Epidermal melanocyte (primary cell): ENCODE data around the gene PADI1.

Experiments
- DNase-seq: peaks from one replicate; pipeline ENCODE4 v3.0.0; 2011; ENCODE audit warnings: low spot score; ENCODE audit not compliant: insufficient read length

PADI1 gene

DNA sequence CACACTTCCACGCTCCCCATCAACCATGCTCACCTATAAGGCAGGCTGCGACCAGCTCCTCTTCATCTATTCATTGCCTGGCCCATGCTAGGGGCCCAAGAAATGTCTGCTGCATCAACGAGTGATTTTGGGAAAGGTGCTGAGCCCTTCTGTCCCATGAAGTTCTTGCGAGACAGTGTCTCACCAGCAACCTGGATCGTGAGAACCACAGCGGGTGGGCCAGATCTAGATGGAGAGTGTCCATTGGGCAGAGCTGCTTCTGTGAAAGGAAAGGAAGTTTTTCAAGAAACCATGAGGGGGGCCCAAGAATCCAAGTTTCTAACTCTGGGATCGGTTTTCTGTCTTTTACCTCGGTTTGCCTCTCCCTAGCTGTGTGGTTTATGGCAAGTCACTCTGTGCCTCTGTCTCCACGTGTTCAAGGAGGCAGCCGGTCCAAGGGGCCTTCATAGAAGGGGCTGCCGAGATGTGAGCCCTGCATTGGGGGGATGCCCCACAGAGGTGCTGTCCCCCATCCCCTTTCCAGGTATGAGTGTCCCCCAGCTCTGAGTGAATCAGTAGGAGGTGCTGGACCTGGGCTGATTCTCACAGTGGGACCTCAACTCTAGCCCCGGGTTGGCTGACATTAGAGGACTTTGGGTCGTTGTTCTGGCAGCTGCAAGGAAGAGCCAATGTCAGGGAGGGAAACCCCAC is 8.3 kb upstream of the PADI1 start:
- no peak for DNase-seq

DNA sequence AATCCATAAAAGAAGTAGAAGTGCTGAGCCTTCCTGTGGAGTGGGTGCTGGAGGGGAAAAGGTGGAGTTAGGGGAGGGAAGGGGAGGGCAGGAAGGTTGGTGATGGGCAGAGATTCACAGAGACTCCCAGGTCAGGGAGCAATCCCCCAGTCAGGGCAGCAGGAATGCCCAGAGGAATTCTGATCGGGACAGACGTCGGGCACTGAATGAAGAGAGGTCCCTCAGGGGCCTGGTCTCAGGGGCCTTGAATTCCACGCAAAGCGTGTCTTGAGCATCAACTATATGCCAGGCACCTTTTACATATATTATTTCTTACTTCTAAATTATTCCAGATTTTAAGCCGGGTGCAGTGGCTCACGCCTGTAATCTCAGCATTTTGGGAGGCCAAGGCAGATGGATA is 7.2 kb upstream of the PADI1 start:
- no peak for DNase-seq

DNA sequence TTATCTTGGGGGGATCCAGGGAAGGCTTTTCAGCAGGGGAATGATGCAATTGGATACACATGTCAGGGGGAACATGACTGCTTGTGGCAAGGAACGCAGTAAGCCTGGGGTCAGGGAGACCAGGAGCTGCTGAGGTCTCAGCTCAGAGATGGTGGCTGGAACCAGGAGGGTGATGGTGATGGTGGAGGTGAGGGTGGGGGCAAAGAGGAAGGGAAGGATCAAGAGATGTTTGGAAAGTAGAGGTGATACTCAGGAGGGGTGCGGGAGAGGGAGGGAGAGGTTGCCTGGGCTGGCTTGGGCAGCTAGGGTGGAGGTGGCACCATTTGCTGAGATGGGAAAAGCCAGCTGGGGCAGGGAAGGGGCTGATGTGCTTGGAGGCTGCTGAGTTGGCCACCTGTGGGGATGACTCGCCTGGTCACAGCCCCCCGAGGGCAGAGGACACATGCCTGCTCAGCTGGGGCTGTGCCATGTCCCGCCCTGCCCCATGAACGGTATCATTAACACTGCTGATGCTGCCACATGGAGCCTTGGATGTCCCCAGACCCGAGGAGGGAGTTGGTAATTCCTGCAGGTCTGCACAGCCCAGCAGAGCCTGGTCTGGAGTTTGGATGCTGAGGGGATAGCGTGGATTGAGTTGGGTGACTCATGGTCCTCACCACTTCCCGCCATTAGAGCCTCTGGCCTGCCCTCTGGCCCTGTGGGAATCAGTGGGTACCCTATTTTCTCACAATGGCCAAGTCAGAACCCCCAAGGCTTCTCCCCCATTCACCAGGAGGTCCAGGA is 6.3 kb upstream of the PADI1 start:
- no peak for DNase-seq

DNA sequence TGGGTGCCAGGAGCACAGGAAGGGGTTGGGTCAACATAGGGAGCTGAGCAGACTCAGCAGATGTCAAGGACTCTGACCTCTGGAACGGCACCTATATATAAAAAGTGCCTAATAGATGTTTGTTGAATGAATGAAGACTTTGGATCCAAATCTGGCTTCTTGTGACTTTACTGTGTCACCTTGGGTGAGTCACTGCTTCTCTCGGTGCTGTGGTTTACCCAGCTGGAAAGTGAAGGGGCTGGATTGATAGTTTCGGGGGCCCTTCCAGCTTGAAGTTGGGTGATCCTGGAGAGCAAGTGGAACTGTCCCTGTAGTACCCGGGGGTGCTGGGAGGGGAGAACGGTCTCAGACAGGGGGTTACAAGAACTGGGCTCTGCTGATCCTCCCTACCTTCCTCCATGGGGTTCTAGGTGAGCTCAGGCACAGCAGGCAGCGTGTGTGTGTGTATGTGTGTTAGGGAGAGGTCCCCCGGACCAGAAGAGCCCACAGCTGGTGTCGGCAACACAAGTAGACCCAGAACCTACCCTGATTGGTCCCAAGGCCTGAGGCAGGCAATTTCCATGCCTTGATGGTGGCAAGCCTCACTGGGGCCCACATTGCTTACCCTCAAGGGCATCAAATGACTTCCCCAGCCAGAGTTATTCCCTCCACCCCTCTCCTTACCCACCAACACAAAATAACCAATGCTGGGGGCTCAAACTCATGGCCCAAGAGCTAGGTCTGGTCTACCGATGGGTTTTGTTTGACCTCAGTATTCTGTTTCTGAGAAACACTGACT is 5.5 kb upstream of the PADI1 start:
- no peak for DNase-seq

DNA sequence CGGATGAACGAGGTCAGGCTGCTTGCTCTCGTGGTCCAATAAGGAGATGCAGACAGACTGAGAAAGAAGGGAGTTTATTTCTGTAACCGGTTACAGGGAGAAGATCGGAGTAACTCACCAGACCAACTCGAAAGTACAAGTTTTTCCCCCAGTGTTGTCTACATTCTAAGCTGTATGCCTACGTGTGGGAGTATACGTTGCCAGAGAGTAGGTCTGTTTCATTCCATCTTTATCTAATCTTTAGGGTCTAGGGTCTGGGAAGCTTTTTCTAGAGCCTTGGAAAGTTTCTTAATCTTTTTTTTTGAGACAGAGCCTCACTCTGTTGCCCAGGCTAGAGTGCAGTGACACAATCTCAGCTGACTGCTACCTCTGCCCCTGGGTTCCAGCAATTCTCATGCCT is 4.7 kb upstream of the PADI1 start:
- DNase-seq: no peak

DNA sequence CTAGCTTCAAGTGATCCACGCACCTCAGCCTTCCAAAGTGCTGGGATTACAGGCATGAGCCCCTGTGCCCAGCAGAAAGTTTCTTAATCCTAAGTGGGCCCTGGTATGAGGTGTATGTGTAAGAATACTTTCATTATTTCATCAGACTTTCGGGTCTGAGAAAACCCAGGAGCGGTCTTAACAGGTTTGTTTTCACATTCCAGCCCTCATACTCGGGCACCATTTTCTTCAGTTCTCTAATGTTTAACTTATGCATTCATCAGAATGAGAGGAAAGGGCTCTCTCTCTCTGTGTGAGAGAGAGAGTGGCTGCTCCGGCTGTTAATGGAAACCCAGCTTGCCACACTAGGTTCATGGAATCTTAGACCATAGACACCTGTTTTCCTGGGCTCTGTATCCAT is 4.2 kb upstream of the PADI1 start:
- no peak for DNase-seq

DNA sequence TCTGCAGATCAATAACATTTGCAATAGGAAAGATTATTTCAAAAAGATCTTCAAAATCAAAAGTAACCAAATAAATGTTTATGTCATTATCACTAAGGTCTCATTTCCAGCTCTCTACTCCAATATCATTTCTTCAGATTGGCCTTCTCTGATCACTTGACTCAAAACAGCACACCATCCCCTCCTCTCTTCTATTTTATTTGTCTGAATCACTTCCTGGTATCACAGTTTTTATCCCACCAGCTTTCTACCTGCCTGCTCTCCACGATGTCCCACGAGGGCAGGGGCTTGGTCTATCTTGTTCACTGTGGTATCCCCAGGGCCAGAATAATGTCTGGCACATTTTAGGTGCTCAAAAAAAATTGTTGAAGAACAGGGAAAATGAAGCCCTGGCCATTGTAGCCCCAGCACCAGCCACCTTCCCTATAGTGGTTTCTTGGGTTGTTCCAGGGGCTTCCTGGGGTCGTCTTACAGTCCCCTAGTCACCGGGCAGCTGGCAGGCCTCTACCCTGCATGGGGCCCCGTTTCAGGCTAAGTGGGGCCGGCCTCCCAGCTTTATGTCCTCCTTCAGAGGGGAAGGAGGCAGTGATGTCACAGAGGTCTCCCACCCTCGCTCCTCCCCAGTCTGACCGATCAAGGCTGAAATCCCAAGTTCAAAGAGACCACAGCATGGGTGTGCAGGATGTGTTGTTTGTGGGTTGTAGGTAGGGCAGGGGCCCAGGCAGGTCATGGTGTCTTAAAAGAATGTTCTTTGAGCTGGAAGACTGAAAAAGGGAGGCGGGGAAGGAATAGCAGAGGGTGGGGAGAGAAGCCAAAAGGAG is 3.5 kb upstream of the PADI1 start:
- DNase-seq: no peak

DNA sequence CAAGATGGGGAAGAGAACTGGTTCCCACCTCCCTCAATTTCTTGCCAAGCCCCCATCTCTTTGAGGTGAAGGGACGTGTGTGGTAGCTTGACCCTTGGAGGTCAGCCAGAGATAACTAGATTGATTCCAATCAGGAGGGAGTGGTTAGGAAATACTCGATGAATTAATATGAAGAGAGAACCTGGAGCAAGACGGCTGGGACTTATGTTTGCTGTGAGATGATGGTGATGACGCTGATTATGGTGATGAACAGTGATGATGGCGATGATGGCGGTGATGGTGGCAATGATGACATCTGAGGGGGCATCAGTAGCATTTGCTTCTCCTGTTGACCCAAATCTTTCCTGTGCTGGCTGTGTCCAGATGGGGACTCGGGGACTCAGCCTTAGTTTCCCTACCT is 724 bp downstream of the PADI1 start:
- DNase-seq: no peak

DNA sequence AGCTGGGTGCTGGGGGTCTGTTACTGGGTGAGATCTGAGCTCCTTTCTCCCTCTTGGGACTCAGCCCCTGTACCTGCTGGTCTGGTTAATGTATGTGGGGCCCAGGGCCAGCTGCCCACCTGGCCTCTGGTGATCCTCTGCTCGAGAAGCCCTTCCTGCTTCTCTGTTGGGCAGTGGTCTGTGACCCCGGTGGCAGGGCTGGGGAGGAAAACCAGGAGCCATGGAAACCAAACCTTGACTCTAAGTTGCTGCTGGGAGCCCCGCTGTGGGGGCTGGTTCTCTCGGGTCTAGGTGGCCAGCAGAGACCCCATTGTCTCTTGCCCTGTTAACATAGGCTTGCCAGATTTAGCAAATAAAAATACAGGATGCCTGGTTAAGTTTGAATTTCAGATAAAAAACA is 1.3 kb downstream of the PADI1 start:
- DNase-seq: no peak

DNA sequence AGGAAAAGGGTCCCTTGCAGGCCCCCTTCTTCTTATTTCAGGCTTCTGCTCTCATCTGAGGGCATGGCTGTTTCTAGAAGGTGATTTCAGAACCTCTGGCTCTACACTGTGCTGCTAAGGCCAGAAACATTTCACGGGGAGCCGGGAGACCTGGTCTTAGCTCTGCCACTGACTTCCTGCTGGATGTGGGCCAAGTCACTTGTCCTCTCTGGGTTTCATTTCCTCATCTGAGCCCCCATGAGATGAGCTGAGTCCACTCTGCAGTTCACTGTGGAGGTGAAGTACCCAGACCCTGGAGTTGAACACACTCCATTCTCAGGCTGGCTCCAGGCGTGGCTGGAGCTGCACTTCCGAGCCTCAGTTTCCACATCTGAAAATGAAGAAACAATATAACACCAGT is 2.1 kb downstream of the PADI1 start:
- DNase-seq: no peak

DNA sequence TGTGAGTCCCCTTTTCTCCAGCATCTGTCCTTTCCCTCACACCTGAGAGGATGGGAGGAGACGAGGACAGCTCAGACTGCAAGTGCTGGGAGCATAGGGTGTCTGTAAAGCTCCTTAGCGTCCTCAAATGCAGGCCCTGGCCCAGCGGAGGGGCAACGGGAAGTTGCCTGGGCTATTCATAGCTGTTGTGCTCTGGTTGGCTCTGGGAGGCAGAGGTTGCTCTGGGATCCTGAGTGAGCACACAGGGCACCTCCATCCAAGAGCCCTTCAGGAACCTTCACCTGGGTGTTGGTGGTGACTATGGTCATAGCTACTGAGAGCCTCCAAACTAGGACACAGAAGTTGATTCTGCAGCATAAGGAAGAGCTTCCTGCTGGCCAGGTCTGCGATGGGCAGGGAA is 2.6 kb downstream of the PADI1 start:
- DNase-seq: no peak

DNA sequence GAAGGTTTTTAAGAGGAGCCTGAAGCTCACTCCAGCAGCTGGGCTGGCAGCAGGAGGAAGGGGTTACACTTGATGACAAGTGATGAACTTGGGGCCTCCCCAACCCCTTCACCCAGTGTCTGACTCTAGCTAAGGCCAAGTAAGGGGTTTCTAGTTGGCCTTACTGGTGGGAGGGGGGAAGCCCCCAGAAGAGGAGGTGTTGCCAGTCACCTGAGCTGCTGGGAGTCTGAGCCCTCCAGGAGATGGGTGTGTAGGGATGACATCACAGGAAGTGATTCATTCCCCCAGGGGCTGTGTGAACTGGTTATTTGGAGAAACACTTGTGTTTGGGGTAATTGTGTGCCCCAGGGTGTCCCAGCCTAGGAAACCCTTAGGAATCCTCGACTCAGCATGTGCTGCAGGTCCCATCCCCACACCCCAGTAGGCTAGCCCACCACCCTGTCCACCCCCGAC is 3.1 kb downstream of the PADI1 start:
- no peak for DNase-seq

DNA sequence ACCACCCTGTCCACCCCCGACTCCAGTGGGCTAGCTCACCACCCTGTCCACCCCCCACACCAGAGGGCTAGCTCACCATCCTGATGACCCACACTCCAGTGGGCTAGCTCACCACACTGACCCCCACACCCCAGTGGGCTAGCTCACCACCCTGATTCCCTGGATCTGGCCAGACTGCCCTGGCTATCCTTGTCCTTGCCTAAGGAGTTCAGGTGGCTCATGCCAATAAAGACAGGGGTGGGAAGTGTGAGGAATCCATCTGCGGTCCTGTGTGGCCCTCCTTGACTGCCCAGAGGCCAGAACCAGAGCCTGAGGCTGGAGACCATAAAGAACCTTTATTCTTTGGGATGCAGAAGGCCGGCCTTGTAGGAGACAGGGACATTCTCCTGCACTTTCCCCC is 3.6 kb downstream of the PADI1 start:
- DNase-seq: no peak

DNA sequence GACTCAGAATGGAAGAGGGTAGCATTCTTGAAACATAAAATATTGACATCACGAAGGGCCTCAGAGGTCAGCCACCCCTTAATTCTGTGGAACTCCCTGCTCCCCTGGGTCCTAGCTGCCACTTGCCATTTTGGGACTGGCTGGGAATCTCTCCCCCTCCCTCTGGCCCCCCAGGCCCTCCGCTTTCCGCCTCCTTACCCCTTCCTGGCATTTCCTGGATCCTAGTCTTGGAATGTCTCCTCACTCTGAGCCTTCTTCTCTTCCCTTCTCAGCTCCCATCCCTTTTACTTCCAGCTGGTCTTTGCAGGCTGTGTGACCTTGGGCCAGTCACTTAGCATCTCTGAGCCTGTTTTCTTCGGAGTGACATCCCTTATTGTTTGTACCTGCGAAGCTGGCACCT is 4.5 kb downstream of the PADI1 start:
- no peak for DNase-seq

DNA sequence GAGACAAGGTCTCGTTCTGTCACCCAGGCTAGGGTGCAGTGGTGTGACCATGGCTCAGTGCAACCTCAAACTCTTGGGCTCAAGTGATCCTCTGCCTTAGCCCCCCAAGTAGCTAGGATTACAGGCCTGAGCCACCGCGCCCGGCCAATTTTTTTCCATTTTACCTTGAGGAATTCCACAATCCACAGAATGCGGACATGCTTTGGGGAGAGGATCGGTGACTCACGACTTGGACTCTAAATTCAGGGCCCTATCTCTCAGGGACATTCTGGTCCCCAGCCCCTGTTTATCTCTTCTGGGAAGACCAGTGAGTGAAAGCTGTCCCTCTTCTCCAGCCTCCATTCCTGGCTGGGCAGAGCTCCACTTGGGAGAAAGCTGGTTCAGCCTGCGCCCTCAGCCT is 5.2 kb downstream of the PADI1 start:
- no peak for DNase-seq

DNA sequence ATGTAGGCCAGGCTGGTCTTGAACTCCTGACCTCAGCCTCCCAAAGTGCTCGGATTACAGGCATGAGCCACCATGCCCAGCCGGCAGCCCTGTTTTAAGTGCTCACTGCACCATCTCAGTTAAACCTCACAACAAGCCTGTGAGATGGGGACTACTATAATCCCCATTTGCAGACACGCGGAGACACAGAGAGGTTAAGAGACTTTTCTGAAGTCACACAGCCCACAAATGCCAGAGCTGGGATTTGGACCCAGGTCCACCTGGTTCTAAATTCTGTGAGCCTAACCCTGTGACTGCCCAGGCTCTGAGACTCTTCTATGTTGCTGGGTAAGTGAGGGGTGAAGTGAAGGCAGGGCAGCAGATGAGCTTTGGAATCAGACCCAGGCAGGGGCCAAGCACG is 6.4 kb downstream of the PADI1 start:
- no peak for DNase-seq

DNA sequence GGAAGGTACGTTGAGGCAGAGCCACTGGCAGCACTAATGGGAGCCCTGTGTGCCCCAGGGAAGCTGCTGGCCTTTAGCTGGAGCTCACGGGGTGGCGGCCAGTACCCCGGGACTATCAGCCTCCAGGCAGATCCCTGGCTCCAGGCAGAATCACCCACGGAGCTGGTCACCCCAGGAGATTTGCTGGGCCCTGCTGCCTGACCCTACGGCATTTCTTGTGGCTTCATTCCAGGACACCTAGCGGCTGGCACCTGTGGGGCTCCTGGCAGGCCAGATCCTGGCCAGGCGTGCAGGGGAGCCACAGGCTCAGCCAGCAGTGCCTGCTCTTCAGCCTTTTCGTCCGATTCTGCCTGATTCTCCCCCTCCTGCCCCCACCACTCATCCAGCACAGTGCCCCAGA is 7.1 kb downstream of the PADI1 start:
- DNase-seq: no peak

DNA sequence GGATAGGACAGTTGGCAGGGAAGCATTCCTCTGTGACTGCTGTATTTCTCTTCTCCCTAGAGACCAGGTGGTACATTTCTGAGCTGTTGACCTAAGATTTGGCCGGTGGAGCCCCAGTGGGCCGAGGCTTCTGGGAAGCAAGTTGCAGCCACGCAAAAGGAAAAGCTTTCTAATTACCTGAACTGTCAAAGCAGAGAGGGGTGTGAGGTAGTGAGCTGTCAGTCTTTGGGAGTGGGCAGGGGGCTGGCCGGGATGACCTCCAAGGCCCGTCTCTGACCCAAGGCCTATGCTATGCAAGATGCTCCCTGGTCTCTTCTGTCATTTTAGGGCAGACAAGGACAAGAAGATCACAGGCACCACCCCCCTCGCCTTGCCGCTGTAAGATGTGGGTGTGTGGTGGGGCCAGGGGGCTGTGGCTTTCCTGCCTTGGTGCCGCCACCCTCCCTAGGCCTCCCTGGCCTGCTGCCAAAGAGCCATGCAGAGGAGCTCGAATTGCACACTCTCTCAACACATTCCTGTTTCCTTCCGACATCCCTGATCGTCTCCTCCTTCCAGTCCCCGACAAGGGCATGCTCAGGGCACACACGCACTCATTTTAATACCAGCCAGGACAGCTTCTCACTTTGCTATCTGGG is 7.7 kb downstream of the PADI1 start:
- DNase-seq: peak; percentile 46

DNA sequence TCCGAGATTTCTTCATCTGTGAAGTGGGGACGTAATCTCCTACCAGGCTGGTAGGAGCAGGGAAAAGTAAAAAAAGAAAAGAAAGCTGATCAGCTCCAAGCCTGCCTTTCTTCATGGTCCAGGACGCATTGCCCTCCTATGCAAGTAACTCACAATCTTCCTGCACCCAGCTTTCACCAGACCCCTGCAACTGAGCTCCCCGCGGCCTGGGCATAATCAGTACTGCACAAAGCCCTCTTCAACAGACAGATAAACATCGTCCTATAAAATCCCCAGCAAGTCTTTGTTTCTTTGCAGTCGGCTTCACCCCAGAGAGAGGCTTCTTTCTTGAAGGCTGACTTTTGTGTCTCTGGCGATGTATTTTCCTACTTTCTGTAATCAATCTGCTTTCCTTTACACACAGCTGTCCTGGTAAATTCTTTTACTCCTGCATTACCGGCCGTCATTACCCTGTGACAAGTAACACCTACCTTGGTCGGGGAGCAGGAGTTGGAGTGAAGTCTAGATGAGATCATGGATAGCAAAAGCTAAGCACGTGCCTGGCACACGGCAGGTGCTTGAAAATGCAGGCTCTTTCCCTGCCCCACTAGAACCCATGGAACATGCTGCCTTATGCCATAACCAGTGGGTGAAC is 8.3 kb downstream of the PADI1 start:
- DNase-seq: no peak

DNA sequence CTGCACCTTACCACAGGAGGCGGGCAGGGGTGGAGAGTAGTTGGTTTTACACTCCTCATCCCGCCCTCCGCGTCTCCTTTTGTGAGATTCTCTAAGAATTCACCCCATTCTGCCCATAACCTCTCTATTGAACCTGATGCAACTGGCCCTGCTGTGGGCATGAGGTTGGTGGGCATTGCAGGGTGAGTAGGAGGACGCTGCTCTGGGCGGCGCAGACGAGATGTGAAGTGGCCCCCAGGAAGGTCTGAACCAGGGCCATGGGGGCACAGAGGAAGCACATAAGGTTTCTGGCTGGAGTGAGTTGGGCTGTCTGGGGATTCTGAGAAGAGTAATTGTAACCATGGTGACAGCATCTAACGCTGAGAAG is 8.8 kb downstream of the PADI1 start:
- DNase-seq: no peak
